NCI-H1694 treated with DMSO at 0.1 percent for 48 hours (cell line): Measurements from ENCODE around the gene PLOD3.

Source experiments
- DNase-seq: peaks from one replicate; lab custom pipeline; 2025; lab: John Stamatoyannopoulos, UW

PLOD3 gene

GRCh38 chr7:101238226-101239182, 21.1 kb upstream of the PLOD3 start:
- no peak for DNase-seq

- DNase-seq = no peak
Observed at GRCh38 chr7:101237206-101238067, 20.1 kb upstream of the PLOD3 start, which contains the start of gene CLDN15. Gene CLDN15 (minus strand): TSS chr7:101237802. CDS start chr7:101237581, 221 bp downstream.

DNA sequence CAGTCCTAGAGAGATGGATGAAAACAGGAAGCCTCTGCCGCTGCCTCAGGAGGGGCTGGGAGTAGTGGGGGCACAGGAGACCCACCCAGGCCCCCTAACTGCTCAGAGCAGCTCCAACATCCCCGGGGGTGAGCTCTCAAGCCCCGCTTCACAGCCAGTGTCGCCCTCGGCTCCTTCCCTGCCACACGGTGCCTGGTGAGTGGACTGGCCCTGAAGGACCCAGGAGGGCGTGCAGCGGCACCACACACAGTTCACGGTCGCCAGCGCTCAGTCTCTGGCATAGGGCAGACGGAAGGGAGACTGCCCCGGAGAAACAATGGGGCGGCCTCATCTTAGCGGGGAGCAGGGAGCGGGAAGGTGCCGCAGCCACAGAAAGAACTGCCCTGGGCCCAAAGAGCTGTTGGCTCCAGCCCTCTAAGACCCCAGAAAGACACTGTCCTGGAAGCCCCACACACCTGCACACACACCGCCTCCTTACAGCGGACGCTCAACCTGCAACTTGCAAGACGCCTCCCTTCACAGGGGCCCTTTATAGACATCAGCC, 19.0 kb upstream of the PLOD3 start:
- no peak for DNase-seq

- DNase-seq = no peak
Observed at GRCh38 chr7:101235522-101235921, 18.1 kb upstream of the PLOD3 start.

DNA sequence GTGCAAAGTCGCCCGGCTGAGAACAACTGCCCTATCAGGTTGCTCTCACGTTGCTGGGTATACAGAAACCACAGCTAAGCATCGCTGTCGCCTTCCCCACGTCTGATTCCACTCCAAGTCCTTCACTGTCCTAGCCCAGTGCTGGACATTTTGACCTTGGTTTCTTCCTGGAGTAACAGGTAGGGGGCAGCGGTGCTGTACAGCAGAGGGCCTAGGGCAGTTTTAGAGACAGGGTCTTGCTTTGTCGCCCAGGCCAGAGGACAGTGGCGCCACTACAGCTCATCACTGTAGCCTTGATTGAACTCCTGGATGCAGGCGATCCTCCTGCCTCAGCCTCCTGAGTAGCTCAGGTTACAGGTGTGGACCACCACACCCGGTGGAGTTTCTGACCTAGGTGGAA, 17.7 kb upstream of the PLOD3 start:
- DNase-seq = no peak

- DNase-seq = no peak
Observed at GRCh38 chr7:101234636-101235035, 17.3 kb upstream of the PLOD3 start.

GRCh38 chr7:101233907-101234547, 16.6 kb upstream of the PLOD3 start:
- DNase-seq = no peak

DNA sequence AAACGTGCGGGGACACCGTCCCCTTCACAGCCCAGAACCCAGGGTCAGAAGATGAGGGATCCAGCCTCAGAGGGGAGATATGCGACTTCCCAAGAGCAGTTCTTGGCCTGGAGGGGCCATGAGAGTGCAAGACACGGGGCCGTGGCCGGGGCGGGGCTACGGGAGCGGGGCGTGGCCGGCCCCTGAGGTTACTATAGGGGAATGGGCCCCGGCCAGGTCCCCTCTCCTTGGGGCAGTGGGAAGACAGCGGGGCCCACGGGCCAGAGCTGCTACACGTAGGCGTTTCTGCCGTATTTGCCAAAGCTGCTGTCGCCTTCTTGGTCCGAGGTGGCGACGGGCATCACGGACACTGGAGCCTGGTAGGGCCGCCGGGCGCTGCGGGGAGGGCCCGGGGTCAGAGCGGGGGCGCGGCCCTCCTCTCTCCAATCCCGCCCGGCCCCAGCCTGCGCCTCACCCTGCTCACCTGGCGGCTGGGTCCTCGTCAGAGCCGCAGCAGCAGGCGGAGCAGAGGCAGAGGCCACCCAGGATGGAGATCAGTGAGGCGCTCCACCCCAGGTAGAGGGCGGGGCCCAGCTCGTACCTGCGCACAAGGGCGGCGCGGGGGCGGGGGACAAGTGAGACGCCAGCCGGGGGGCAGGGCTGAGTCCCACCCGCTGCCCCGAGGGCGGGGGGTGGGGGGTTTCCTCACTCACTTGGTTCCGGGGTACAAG, 14.9 kb upstream of the PLOD3 start:
- DNase-seq = no peak

DNA sequence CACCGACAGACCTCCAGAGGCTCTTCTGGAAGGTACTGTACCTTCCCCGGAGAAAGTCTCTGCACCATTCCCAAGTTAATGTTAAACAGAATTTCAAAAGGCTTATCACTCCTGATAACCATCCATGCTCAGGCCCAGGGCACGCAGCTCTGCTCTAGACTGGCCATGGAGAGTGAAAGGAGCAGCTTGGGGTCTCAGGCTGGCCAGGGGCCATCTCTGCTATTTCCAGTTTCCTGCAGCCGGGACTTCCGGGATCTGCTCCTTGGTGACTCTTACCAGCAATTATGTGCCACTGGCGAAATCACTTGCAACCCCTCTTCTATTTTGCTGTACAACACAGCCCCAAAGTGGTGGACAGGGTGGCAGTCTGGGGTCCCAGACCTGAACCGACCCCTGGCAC, 14.3 kb upstream of the PLOD3 start:
- DNase-seq = no peak

DNA sequence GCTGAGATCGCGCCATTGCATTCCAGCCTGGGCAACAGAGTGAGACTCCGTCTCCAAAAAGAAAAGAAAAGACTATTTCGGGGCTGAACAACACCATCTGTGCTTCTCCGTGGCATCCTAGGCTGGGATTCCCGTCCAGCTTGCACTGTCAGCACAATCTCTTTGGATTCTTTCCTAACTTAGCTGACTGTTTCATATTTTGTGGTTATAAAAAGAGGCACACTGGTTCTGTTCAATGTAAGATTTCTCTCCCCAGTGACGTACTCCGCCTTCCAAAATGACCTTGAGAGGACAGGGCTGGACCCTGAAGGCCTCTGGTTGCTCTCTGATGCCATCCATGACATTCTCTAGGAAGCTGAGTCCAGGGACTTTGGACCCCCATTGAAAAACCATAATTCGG, 9.3 kb upstream of the PLOD3 start:
- no peak for DNase-seq

- no peak for DNase-seq
Observed at GRCh38 chr7:101225650-101226049, 8.3 kb upstream of the PLOD3 start.

- no peak for DNase-seq
Observed at GRCh38 chr7:101223528-101223927, 6.1 kb upstream of the PLOD3 start.

GRCh38 chr7:101222275-101222830, 5.0 kb upstream of the PLOD3 start:
- DNase-seq = no peak

- DNase-seq = no peak
Observed at GRCh38 chr7:101220295-101220694, 2.9 kb upstream of the PLOD3 start.

DNA sequence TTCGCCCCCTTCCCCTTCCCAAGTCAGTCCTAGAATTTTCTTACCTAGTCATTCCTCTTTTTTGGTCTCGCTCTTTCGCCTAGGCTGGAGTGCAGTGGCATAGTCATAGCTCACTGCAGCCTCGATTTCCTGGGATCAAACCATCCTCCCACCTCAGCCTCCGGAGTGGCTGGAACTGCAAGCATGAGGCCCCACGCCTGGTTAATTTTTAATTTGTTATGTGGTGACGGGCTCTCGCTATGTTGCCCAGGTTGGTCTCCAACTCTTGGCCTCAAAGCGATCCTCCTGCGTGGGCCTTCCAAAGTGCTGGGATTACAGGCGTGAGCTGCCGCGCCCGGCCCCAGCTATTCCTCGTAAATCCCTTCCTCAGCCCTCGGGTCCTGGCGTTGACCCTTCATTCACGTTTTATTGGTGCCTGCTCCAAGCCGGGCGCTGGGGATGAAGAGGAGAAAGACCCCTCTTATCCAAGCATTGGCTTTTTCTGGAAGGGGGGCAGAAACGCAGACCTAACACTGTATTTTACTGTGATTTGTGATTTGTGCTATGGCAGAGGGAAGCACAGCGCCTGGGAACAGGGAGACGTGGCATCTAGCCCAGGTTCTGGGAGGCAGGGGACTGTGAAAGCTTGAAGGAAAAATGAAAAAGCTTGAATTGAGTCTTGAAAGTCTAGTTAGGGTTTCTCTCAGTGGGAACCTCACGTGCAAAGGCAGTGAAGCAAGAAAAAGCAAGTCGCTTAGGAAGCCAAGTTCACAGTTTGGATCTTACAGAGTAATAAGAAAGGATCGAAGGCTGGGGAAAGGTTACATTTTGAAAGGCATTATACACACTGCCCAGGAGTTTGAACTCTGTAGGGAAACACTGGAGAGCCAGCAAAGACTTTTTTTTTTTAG, 1.1 kb upstream of the PLOD3 start:
- DNase-seq = no peak

DNA sequence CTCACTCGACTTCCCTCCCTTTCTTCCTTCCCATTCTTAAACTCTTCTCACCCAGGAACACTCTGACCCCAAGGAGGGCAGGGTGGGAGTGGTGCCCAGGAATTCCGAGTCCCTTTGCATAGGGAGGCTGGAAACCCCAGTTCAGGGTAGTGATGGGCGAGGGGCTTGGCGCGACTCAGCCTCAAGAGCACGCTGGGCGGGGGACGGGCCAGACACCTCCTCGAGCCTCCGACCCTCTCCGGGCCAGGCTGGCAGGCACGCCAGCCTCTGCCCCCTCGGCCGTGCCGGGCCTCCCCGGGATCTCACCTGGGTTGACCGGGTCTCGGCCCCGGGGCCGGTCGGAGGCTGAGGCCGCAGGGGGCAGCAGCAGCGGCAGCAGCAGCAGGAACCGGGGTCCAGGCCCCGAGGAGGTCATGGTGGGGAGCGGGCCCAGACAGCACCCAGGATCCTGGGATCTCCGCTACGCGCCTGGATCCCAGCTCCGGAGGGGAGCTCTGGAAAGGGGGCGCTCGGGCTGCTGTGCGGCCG, 457 bp downstream of the PLOD3 start:
- DNase-seq = no peak

- DNase-seq = no peak
Observed at GRCh38 chr7:101216001-101216859, 1.2 kb downstream of the PLOD3 start.

DNA sequence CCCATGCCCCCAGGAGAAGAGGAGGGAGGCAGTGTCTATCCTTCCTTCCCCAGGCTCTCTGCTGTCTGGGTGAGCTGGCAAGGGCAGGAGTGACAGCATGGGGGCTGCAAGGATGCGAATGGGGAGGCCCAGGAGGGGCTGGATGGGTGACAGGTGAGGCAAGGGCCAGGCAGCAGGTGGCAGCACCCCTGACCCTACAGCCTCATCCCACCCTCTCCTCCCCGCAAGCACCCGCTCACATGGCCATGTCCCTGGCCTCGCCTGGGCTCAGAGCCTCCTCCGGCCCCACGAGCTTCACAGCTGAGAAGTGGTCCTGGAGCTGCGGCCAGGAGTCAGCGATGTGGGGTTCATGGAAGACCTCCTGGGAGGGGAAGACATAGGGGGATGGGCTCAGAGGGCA, 5.4 kb downstream of the PLOD3 start:
- DNase-seq = no peak

- no peak for DNase-seq
Observed at GRCh38 chr7:101211501-101211900, 5.9 kb downstream of the PLOD3 start.
